GM12873 (cell line): ENCODE measurements around the gene BAIAP2.

ENCODE experiments used
- TF ChIP-seq, protein P1 (sequence below): IDR thresholded peaks from 2 replicates; pipeline ENCODE4 v1.5.1; 2012; ENCODE audit warnings: low read depth, mild to moderate bottlenecking, moderate library complexity, low read length, control low read depth; ENCODE audit not compliant: insufficient read depth; ENCODE audit errors: missing control alignments

The BAIAP2 gene

GRCh38 chr17:81031566-81032550 lies 3.1 kb upstream of the BAIAP2 start:
- TF ChIP-seq, protein P1, sequence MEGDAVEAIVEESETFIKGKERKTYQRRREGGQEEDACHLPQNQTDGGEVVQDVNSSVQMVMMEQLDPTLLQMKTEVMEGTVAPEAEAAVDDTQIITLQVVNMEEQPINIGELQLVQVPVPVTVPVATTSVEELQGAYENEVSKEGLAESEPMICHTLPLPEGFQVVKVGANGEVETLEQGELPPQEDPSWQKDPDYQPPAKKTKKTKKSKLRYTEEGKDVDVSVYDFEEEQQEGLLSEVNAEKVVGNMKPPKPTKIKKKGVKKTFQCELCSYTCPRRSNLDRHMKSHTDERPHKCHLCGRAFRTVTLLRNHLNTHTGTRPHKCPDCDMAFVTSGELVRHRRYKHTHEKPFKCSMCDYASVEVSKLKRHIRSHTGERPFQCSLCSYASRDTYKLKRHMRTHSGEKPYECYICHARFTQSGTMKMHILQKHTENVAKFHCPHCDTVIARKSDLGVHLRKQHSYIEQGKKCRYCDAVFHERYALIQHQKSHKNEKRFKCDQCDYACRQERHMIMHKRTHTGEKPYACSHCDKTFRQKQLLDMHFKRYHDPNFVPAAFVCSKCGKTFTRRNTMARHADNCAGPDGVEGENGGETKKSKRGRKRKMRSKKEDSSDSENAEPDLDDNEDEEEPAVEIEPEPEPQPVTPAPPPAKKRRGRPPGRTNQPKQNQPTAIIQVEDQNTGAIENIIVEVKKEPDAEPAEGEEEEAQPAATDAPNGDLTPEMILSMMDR: no peak

- TF ChIP-seq, protein P1: no peak
Observed at GRCh38 chr17:81032641-81033480, 2.1 kb upstream of the BAIAP2 start.

DNA sequence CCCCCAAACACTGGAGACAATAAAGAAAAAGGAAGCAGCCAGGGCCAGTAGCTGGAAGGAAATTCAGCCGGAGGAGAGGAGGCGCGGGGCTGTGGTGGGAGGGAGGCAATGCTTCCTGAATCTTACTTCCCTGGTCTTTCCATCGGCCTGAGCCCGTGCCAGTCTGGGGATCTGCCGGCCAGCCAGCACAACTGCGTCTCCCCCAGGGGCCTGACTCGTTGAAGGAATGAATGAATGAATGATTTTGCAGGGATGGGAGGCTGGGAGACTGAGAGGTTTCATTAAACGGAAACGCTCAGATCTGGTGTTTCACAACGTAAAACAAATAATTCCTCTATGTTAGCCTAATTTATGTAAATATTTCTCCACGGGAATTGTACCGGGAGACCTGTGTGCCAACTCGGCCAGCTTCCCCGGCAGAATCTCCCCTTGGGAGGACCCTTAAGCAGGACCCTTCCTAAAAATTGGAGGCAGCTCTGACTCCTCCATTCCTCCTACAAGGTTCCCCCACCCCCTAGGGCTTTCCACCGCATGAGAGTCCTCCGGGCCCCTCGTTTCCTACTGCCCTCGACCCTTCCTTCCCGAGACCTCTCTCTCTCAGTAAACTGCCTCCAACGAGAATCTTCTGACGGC lies 1.3 kb upstream of the BAIAP2 start:
- TF ChIP-seq, protein P1: no peak

GRCh38 chr17:81034168-81034777 lies 678 bp upstream of the BAIAP2 start:
- TF ChIP-seq, protein P1: no peak

DNA sequence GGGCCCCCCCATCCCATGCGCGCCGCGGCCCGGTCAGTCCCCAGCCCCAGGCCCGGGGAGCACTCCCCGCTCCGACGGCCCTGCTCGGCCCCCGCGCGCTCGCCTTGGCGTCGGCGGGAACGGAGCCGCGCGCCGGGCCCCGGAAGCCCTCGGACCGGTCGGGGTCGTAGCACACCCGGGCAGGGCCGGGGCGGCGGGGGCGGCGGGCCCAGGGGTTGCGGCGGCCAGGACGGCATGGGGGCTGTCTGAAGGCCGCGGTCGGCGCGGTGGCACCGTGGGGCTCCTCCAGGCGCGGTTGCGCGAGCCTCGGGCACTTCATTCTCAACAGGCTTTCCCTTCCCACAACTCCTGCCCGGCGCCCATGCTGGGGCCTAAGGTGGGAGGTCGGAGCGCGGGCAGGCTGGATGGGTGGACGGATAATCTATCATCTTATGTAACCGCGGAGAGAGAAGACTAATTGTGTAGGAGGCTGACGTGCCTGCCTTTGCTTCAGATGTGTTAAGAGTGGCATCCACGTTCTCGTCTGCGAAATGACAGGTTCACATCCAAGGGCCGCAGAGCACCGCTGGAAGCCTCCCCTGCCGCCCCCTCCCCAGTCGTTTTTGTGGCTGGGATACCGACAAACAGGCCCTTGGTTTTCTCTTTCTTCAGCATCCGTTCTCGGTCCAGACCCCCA lies 708 bp downstream of the BAIAP2 start:
- TF ChIP-seq, protein P1: no peak

DNA sequence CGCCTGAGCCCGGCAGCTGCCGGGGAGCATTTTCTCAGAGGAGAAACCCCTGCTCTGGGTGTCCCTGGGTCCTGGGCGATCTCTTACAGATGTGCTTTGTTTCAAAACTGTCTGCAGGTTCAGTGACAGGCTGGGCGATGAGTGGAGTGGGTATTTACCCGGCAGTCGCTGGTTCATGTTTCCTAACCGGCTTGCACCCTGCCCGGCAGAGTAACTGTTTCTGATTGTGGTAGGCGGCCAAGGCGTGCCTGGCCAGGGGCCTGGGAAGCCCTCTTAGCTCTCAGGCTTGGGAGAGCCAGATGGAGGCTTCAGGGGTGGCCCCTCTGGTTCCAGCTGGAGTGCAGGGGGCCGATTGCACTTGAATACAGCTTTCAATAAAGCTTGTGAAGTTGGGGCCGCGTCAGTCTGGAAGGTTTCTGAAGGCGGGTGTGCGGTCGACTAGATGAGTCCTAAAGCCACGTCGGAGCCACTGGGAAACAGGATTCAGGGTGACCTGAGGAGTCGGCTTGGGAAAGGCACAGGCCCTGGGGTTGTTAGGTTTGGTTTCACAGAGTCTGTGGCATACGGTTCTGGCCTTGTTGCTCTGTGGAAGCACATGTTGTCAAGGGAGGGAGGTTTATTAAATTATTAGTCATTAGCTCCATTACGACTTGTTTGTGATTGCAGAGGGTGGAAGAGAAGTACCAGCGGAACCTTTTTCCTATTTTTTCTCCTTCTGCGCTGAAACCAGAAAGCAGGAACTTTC lies 1.4 kb downstream of the BAIAP2 start:
- TF ChIP-seq, protein P1: no peak
